Spinal cord (tissue), 10 donors: Measurements from ENCODE around the gene ERP27. TPM values are rescaled to one million over a fixed set of nuclear protein-coding genes. Genes with fewer than 3 reads are reported as not detected.

Source experiments
- DNase-seq, 6 donors: peaks; one replicate each; pipeline versions ENCODE4 v3.0.0 to v3.0.0-alpha.2; 2013 to 2015; ENCODE audit warnings: low spot score in 6 of 6, low read depth in 4 of 6
- H3K27ac ChIP-seq: one replicate; pipeline ENCODE4 v1.5.1; 2013; ENCODE audit warnings: low read depth, low read length, control low read depth
- H3K27me3 ChIP-seq: one replicate; pipeline ENCODE4 v1.6.1; 2013; ENCODE audit warnings: low read length; ENCODE audit not compliant: control insufficient read depth, insufficient read depth
- H3K36me3 ChIP-seq: one replicate; pipeline ENCODE4 v1.6.1; 2013; ENCODE audit warnings: low read length; ENCODE audit not compliant: control insufficient read depth, insufficient read depth
- H3K4me1 ChIP-seq: one replicate; pipeline ENCODE4 v1.6.1; 2013; ENCODE audit warnings: low read length; ENCODE audit not compliant: control insufficient read depth, insufficient read depth
- H3K4me3 ChIP-seq: one replicate; pipeline ENCODE4 v1.5.1; 2013; ENCODE audit warnings: low read depth, low read length, control low read depth
- H3K9me3 ChIP-seq: one replicate; pipeline ENCODE4 v1.6.1; 2013; ENCODE audit warnings: low read length; ENCODE audit not compliant: control insufficient read depth, insufficient read depth
- WGBS: methylation state at CpG from one replicate; pipeline ENCODE4 v1.1.5; 2013; ENCODE audit warnings: missing lambda C conversion rate; ENCODE audit not compliant: insufficient coverage; 5-methylcytosine and 5-hydroxymethylcytosine counted together
- polyA plus RNA-seq, 2 donors: library from polyadenylated mRNA; unstranded; fragments of 120-200 nt; gene quantifications; one replicate each; pipeline ENCODE4 v1.2.1, GENCODE V29; 2013; ENCODE audit not compliant: insufficient read length in 2 of 2
- total RNA-seq, 2 donors: library from RNA; depleted of rRNA in 1 of 2; stranded (reverse); fragments of 120-200 nt in 1 of 2; fragments of >200 nt in 1 of 2; gene quantifications; one replicate each; pipeline versions ENCODE4 v1.2.3 to v1.2.4, GENCODE V29; 2013 to 2014
- donor health status: healthy.

The ERP27 gene
- total and polyA plus RNA-seq, 4 donors: 0.22 to 1.1 (median 0.42) TPM

GRCh38 chr12:14931791-14932560 is 6.4 kb downstream of the ERP27 start:
- no peaks in the 10 kb centered on the region for H3K36me3 ChIP-seq
- WGBS: 100% methylated on average over 2 of the region's 7 CpGs
- H3K27ac ChIP-seq: no peak overlapping the region
- no peak overlapping the region for H3K4me3 ChIP-seq
- H3K4me1 ChIP-seq: no peaks in the 10 kb centered on the region
- H3K27me3 ChIP-seq: no peaks in the 10 kb centered on the region
- H3K9me3 ChIP-seq: no peaks in the 10 kb centered on the region
- DNase-seq: no peak

GRCh38 chr12:14931359-14931758 is 7.0 kb downstream of the ERP27 start:
- no peaks in the 10 kb centered on the region for H3K9me3 ChIP-seq
- DNase-seq: no peak
- no peaks in the 10 kb centered on the region for H3K36me3 ChIP-seq
- no peak overlapping the region for H3K27ac ChIP-seq
- WGBS: 81% methylated on average over 4 of the region's 4 CpGs
- H3K4me1 ChIP-seq: no peaks in the 10 kb centered on the region
- H3K4me3 ChIP-seq: no peak overlapping the region
- no peaks in the 10 kb centered on the region for H3K27me3 ChIP-seq

GRCh38 chr12:14930299-14930698 is 8.0 kb downstream of the ERP27 start:
- H3K27me3 ChIP-seq: no peaks in the 10 kb centered on the region
- H3K4me3 ChIP-seq: no peak overlapping the region
- H3K27ac ChIP-seq: no peak overlapping the region
- DNase-seq: no peak
- H3K4me1 ChIP-seq: no peaks in the 10 kb centered on the region
- H3K36me3 ChIP-seq: no peaks in the 10 kb centered on the region
- no peaks in the 10 kb centered on the region for H3K9me3 ChIP-seq

GRCh38 chr12:14928931-14929330 is 9.4 kb downstream of the ERP27 start:
- H3K36me3 ChIP-seq: no peaks in the 10 kb centered on the region
- no peaks in the 10 kb centered on the region for H3K27me3 ChIP-seq
- no peaks in the 10 kb centered on the region for H3K4me1 ChIP-seq
- no peaks in the 10 kb centered on the region for H3K9me3 ChIP-seq
- WGBS: 86% methylated on average over 1 of the region's 4 CpGs
- H3K4me3 ChIP-seq: no peak overlapping the region
- H3K27ac ChIP-seq: peak overlapping the region; percentile 33
- peak in 2 of 6 donors; percentile 6 to 41 for DNase-seq

- 92% methylated on average over 1 of the region's 3 CpGs for WGBS
- no peak overlapping the region for H3K4me3 ChIP-seq
- H3K4me1 ChIP-seq: no peaks in the 10 kb centered on the region
- no peak overlapping the region for H3K27ac ChIP-seq
- no peaks in the 10 kb centered on the region for H3K36me3 ChIP-seq
- DNase-seq: no peak
- no peaks in the 10 kb centered on the region for H3K9me3 ChIP-seq
- H3K27me3 ChIP-seq: no peaks in the 10 kb centered on the region
Observed at GRCh38 chr12:14927267-14927666, 11.1 kb downstream of the ERP27 start.

GRCh38 chr12:14924541-14924940 is 13.8 kb downstream of the ERP27 start:
- Histone ChIP-seq H3K36me3 (no peaks in the 10 kb centered on the region), H3K27me3 (no peaks in the 10 kb centered on the region), H3K4me3 (no peak overlapping the region), H3K27ac (no peak overlapping the region), H3K9me3 (no peaks in the 10 kb centered on the region), H3K4me1 (no peaks in the 10 kb centered on the region)
- WGBS: 90% methylated on average over 2 of the region's 3 CpGs
- DNase-seq: no peak

GRCh38 chr12:14923944-14924343 is 14.4 kb downstream of the ERP27 start:
- no CpG with 5 or more reads among the region's 2 CpGs for WGBS
- H3K36me3 ChIP-seq: no peaks in the 10 kb centered on the region
- no peak overlapping the region for H3K4me3 ChIP-seq
- no peak overlapping the region for H3K27ac ChIP-seq
- H3K9me3 ChIP-seq: no peaks in the 10 kb centered on the region
- DNase-seq: no peak
- H3K27me3 ChIP-seq: no peaks in the 10 kb centered on the region
- H3K4me1 ChIP-seq: no peaks in the 10 kb centered on the region

- no peak overlapping the region for H3K27ac ChIP-seq
- no peak for DNase-seq
- H3K36me3 ChIP-seq: no peaks in the 10 kb centered on the region
- no peaks in the 10 kb centered on the region for H3K27me3 ChIP-seq
- H3K4me3 ChIP-seq: no peak overlapping the region
- 93% methylated on average over 2 of the region's 2 CpGs for WGBS
- H3K9me3 ChIP-seq: no peaks in the 10 kb centered on the region
- no peaks in the 10 kb centered on the region for H3K4me1 ChIP-seq
Observed at GRCh38 chr12:14921218-14921617, 17.1 kb downstream of the ERP27 start.

- H3K27ac ChIP-seq: no peak overlapping the region
- H3K4me3 ChIP-seq: no peak overlapping the region
- H3K4me1 ChIP-seq: no peaks in the 10 kb centered on the region
- no peaks in the 10 kb centered on the region for H3K27me3 ChIP-seq
- no peak for DNase-seq
- WGBS: 90% methylated on average over 3 of the region's 7 CpGs
- no peaks in the 10 kb centered on the region for H3K36me3 ChIP-seq
- H3K9me3 ChIP-seq: no peaks in the 10 kb centered on the region
Observed at GRCh38 chr12:14920475-14921126, 17.7 kb downstream of the ERP27 start.

GRCh38 chr12:14919455-14919854 is 18.9 kb downstream of the ERP27 start:
- Histone ChIP-seq H3K4me3 (no peak overlapping the region), H3K27me3 (no peaks in the 10 kb centered on the region), H3K9me3 (no peaks in the 10 kb centered on the region), H3K36me3 (no peaks in the 10 kb centered on the region), H3K27ac (no peak overlapping the region), H3K4me1 (no peaks in the 10 kb centered on the region)
- no peak for DNase-seq
